Prostate gland (tissue), 2 donors: ENCODE measurements around the gene ADGRB3.

Experiments used
- POLR2A ChIP-seq: fragments of 450-650 bp; IDR thresholded peaks from one replicate; pipeline ENCODE4 v1.6.1; 2016; ENCODE audit warnings: antibody characterized with exemption, mild to moderate bottlenecking
- POLR2AphosphoS5 ChIP-seq: sonication (generic); formaldehyde crosslinking; IDR thresholded peaks from one replicate; pipeline ENCODE4 v1.6.1; 2017; ENCODE audit warnings: antibody characterized with exemption
- TF ChIP-seq, protein P1 (sequence below), 4 experiments: fragments of 200-600 bp in 2 of 4; fragments of 450-650 bp in 2 of 4; sonication (generic) in 2 of 4; IDR thresholded peaks; 1 replicate in 3 of 4; 2 replicates in 1 of 4; pipeline ENCODE4 v1.5.1; 2016 to 2019; ENCODE audit warnings: antibody characterized with exemption in 4 of 4, mild to moderate bottlenecking in 2 of 4, moderate library complexity in 2 of 4

DNA sequence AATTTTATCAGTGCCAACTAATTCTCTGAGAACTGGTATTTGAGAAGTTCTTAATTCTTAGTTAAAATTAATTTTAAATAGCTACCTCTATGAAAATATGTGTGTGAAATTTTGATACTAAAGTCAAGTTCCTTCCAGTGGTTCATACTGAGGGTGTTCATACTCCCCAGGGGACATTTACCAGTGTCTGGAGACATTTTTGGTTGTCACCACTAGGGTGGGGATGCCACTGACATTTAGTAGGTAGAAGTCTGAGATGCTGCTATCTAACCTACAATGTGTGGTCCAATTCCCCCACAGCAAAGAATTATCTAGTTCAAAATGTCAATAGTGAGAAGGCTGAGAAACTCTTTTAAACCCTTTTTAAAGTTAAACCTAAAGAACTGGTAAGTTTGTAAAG is 463.8 kb downstream of the ADGRB3 start:
- TF ChIP-seq POLR2AphosphoS5 = no peak
- TF ChIP-seq, protein P1, sequence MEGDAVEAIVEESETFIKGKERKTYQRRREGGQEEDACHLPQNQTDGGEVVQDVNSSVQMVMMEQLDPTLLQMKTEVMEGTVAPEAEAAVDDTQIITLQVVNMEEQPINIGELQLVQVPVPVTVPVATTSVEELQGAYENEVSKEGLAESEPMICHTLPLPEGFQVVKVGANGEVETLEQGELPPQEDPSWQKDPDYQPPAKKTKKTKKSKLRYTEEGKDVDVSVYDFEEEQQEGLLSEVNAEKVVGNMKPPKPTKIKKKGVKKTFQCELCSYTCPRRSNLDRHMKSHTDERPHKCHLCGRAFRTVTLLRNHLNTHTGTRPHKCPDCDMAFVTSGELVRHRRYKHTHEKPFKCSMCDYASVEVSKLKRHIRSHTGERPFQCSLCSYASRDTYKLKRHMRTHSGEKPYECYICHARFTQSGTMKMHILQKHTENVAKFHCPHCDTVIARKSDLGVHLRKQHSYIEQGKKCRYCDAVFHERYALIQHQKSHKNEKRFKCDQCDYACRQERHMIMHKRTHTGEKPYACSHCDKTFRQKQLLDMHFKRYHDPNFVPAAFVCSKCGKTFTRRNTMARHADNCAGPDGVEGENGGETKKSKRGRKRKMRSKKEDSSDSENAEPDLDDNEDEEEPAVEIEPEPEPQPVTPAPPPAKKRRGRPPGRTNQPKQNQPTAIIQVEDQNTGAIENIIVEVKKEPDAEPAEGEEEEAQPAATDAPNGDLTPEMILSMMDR (IDR thresholded peaks at IDR 0.05) = no peak
- TF ChIP-seq POLR2A = no peak
